ENCODE measurements around the gene TMEM127.

The TMEM127 gene

GRCh38 chr2:96249654-96250053 is 16.1 kb downstream of the TMEM127 start:
- Histone ChIP-seq H3K9me3 (ENCODE audit: insufficient read depth, low read depth, low read length) (no peaks in the 10 kb centered on the region), H3K4me3 (ENCODE audit: low read length) (no peak overlapping the region), H3K27me3 (ENCODE audit: insufficient read depth, low read length) (no peaks in the 10 kb centered on the region), H3K9ac (ENCODE audit: low read depth, low read length) (no peak overlapping the region), H3K27ac (ENCODE audit: low read length) (no peak overlapping the region), H3K36me3 (ENCODE audit: insufficient read depth, low read depth, low read length) (peaks cover 28% of the 10 kb centered on the region), H3K4me1 (ENCODE audit: insufficient read depth, low read length) (no peaks in the 10 kb centered on the region)

- H3K27me3 ChIP-seq (ENCODE audit: insufficient read depth, low read length): no peaks in the 10 kb centered on the region
- no peak overlapping the region for H3K9ac ChIP-seq (ENCODE audit: low read depth, low read length)
- no peak overlapping the region for H3K4me3 ChIP-seq (ENCODE audit: low read length)
- no peak overlapping the region for H3K27ac ChIP-seq (ENCODE audit: low read length)
- H3K9me3 ChIP-seq (ENCODE audit: insufficient read depth, low read depth, low read length): no peaks in the 10 kb centered on the region
- H3K4me1 ChIP-seq (ENCODE audit: insufficient read depth, low read length): no peaks in the 10 kb centered on the region
- H3K36me3 ChIP-seq (ENCODE audit: insufficient read depth, low read depth, low read length): peaks cover 18% of the 10 kb centered on the region
Observed at GRCh38 chr2:96248624-96249023, 17.2 kb downstream of the TMEM127 start.

GRCh38 chr2:96247896-96248295 is 17.9 kb downstream of the TMEM127 start:
- Histone ChIP-seq H3K27me3 (ENCODE audit: insufficient read depth, low read length) (no peaks in the 10 kb centered on the region), H3K9ac (ENCODE audit: low read depth, low read length) (no peak overlapping the region), H3K36me3 (ENCODE audit: insufficient read depth, low read depth, low read length) (peaks cover 11% of the 10 kb centered on the region), H3K9me3 (ENCODE audit: insufficient read depth, low read depth, low read length) (no peaks in the 10 kb centered on the region), H3K27ac (ENCODE audit: low read length) (no peak overlapping the region), H3K4me3 (ENCODE audit: low read length) (no peak overlapping the region), H3K4me1 (ENCODE audit: insufficient read depth, low read length) (no peaks in the 10 kb centered on the region)

- Histone ChIP-seq H3K9me3 (ENCODE audit: insufficient read depth, low read depth, low read length) (no peaks in the 10 kb centered on the region), H3K9ac (ENCODE audit: low read depth, low read length) (no peak overlapping the region), H3K27me3 (ENCODE audit: insufficient read depth, low read length) (no peaks in the 10 kb centered on the region), H3K36me3 (ENCODE audit: insufficient read depth, low read depth, low read length) (peaks cover 2% of the 10 kb centered on the region; the same call in 1 of the 2 replicates), H3K4me1 (ENCODE audit: insufficient read depth, low read length) (no peaks in the 10 kb centered on the region), H3K27ac (ENCODE audit: low read length) (no peak overlapping the region), H3K4me3 (ENCODE audit: low read length) (no peak overlapping the region)
Observed at GRCh38 chr2:96247009-96247408, 18.8 kb downstream of the TMEM127 start.

- Histone ChIP-seq H3K9me3 (ENCODE audit: insufficient read depth, low read depth, low read length) (no peaks in the 10 kb centered on the region), H3K36me3 (ENCODE audit: insufficient read depth, low read depth, low read length) (no peaks in the 10 kb centered on the region), H3K4me1 (ENCODE audit: insufficient read depth, low read length) (no peaks in the 10 kb centered on the region), H3K4me3 (ENCODE audit: low read length) (no peak overlapping the region), H3K27me3 (ENCODE audit: insufficient read depth, low read length) (no peaks in the 10 kb centered on the region), H3K27ac (ENCODE audit: low read length) (no peak overlapping the region), H3K9ac (ENCODE audit: low read depth, low read length) (no peak overlapping the region)
Observed at GRCh38 chr2:96245609-96246390, 20.0 kb downstream of the TMEM127 start.

DNA sequence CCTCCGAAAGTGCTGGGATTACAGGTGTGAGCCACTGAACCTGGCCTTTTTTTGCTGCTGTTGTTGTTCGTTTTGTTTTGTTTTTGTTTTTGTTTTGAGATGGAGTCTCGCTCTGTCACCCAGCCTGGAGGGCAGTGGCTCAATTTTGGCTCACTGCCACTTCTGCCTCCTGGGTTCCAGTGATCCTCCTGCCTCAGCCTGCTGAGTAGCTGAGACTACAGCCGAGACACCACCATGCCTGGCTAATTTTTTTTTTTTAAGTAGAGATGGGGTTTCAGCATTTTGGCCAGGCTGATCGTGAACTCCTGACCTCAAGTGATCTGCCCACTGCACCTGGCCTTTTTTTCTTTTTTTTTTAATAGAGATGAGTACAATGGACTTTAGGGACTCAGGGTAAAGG is 22.0 kb downstream of the TMEM127 start:
- Histone ChIP-seq H3K27me3 (ENCODE audit: insufficient read depth, low read length) (no peaks in the 10 kb centered on the region), H3K4me3 (ENCODE audit: low read length) (no peak overlapping the region), H3K9ac (ENCODE audit: low read depth, low read length) (no peak overlapping the region), H3K36me3 (ENCODE audit: insufficient read depth, low read depth, low read length) (no peaks in the 10 kb centered on the region), H3K9me3 (ENCODE audit: insufficient read depth, low read depth, low read length) (no peaks in the 10 kb centered on the region), H3K27ac (ENCODE audit: low read length) (no peak overlapping the region), H3K4me1 (ENCODE audit: insufficient read depth, low read length) (no peaks in the 10 kb centered on the region)

- Histone ChIP-seq H3K27ac (ENCODE audit: low read length) (no peak overlapping the region), H3K36me3 (ENCODE audit: insufficient read depth, low read depth, low read length) (no peaks in the 10 kb centered on the region), H3K9ac (ENCODE audit: low read depth, low read length) (no peak overlapping the region), H3K9me3 (ENCODE audit: insufficient read depth, low read depth, low read length) (no peaks in the 10 kb centered on the region), H3K4me3 (ENCODE audit: low read length) (no peak overlapping the region), H3K4me1 (ENCODE audit: insufficient read depth, low read length) (no peaks in the 10 kb centered on the region), H3K27me3 (ENCODE audit: insufficient read depth, low read length) (no peaks in the 10 kb centered on the region)
Observed at GRCh38 chr2:96241900-96242611, 23.7 kb downstream of the TMEM127 start.

DNA sequence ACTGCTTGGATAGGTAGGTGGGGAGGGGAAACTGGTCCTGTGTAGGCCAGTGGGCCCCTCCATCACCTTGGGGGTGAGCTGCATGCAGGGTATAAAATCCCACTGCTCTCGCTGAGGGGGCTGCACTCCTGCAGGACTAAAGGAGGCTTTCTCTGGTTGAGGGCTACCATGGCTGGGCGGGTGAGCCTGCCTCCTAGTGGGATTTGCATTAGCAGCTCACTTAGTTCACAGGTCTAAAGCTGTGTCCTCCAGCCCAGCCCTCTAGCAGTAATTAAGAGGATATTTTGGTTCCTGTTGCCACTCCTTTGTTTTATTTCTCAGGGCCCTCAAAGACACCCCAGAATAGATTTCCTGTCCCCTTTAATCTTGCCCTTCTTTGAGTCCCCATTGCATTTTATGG is 24.6 kb downstream of the TMEM127 start:
- H3K9me3 ChIP-seq (ENCODE audit: insufficient read depth, low read depth, low read length): no peaks in the 10 kb centered on the region
- no peak overlapping the region for H3K4me3 ChIP-seq (ENCODE audit: low read length)
- no peaks in the 10 kb centered on the region for H3K36me3 ChIP-seq (ENCODE audit: insufficient read depth, low read depth, low read length)
- H3K9ac ChIP-seq (ENCODE audit: low read depth, low read length): no peak overlapping the region
- H3K27ac ChIP-seq (ENCODE audit: low read length): no peak overlapping the region
- no peaks in the 10 kb centered on the region for H3K4me1 ChIP-seq (ENCODE audit: insufficient read depth, low read length)
- H3K27me3 ChIP-seq (ENCODE audit: insufficient read depth, low read length): no peaks in the 10 kb centered on the region

GRCh38 chr2:96240341-96241038 is 25.3 kb downstream of the TMEM127 start:
- Histone ChIP-seq H3K27ac (ENCODE audit: low read length) (no peak overlapping the region), H3K4me1 (ENCODE audit: insufficient read depth, low read length) (no peaks in the 10 kb centered on the region), H3K4me3 (ENCODE audit: low read length) (no peak overlapping the region), H3K9me3 (ENCODE audit: insufficient read depth, low read depth, low read length) (no peaks in the 10 kb centered on the region), H3K36me3 (ENCODE audit: insufficient read depth, low read depth, low read length) (no peaks in the 10 kb centered on the region), H3K27me3 (ENCODE audit: insufficient read depth, low read length) (no peaks in the 10 kb centered on the region), H3K9ac (ENCODE audit: low read depth, low read length) (no peak overlapping the region)

- H3K27ac ChIP-seq (ENCODE audit: low read length): no peak overlapping the region
Observed at GRCh38 chr2:96239745-96240264, 26.0 kb downstream of the TMEM127 start.

DNA sequence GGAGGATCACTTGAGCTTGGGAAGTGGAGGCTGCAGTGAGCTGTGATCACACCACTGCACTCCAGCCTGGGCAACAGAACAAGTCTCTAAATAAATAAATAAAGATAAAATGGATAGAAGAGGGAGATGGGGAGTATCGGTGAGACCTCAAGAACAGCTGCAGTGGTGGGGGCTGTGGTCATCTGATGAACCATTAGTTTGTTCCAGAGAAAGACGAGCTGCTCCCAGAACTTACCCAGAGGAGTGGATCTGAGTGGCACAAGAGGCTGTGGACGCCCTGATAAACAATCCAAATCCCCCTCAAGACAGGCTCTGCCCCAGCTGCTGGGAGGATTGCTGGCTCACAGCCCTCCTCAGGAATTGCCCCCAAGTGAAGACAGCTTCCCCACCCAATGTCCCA is 26.7 kb downstream of the TMEM127 start:
- no peaks in the 10 kb centered on the region for H3K36me3 ChIP-seq (ENCODE audit: insufficient read depth, low read depth, low read length)
- no peak overlapping the region for H3K27ac ChIP-seq (ENCODE audit: low read length)
- no peak overlapping the region for H3K4me3 ChIP-seq (ENCODE audit: low read length)
- H3K27me3 ChIP-seq (ENCODE audit: insufficient read depth, low read length): no peaks in the 10 kb centered on the region
- H3K9ac ChIP-seq (ENCODE audit: low read depth, low read length): no peak overlapping the region
- H3K9me3 ChIP-seq (ENCODE audit: insufficient read depth, low read depth, low read length): no peaks in the 10 kb centered on the region
- H3K4me1 ChIP-seq (ENCODE audit: insufficient read depth, low read length): no peaks in the 10 kb centered on the region

More at GRCh38 chr2:96239745-96240264, 26.0 kb downstream of the TMEM127 start:
- no peaks in the 10 kb centered on the region for H3K4me1 ChIP-seq (ENCODE audit: insufficient read depth, low read length)
- no peak overlapping the region for H3K9ac ChIP-seq (ENCODE audit: low read depth, low read length)
- H3K4me3 ChIP-seq (ENCODE audit: low read length): no peak overlapping the region
- H3K27me3 ChIP-seq (ENCODE audit: insufficient read depth, low read length): no peaks in the 10 kb centered on the region
- H3K9me3 ChIP-seq (ENCODE audit: insufficient read depth, low read depth, low read length): no peaks in the 10 kb centered on the region
- H3K36me3 ChIP-seq (ENCODE audit: insufficient read depth, low read depth, low read length): no peaks in the 10 kb centered on the region

Measured in iPS-20b (cell line).